NCI-H345 treated with DMSO at 0.1 percent for 48 hours (cell line): ENCODE data around the gene PPY.
"Not testable (repeated sequence)": the region's sequence is repeated elsewhere in the genome, so short reads cannot be mapped to it uniquely, and the experiment has no call there.

Experiments used
- DNase-seq: peaks from one replicate; lab custom pipeline; 2025; ENCODE audit not compliant: unreplicated experiment; lab: John Stamatoyannopoulos, UW

PPY gene

DNA sequence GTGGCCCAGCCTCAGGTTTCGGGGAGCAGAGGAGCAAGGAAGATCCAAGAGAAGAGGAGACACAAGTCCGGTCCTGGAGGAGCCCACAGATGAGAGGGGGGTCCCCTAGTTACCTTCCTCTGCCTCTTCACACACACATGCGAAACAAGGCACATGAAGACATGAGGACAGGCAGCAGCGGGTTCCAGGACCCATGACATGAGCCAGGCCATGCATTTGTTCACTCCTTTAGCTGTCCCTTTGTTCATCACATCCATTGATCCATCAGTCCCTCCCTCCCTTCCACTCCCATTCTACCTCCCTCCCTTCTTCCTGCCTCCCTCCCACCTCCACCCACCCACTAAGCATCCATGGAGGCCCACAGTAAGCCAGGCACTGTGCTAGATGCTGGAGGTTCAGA lies 9.4 kb downstream of the PPY start:
- DNase-seq: no peak

- DNase-seq: no peak
Observed at GRCh38 chr17:43932357-43932756, 9.9 kb downstream of the PPY start.

GRCh38 chr17:43931062-43931571 lies 11.2 kb downstream of the PPY start:
- DNase-seq: no peak

DNA sequence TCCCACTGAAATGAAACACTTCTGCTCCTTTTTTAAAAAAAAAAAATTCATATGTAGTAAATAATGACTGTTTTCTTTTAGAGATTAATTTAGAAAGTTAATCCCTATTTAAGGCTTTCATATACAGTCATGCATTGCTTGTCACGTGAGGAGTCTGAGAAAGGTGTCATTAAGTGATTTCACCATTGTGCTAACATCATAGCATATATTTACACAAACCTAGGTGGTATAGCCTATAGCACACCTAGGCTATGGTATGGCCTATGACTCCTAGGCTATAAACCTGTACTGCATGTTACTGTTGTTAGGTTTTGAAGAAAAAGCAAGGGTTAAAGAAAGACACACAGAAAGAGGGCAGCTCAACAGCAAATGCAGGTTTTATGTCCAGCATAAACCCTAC lies 13.7 kb downstream of the PPY start:
- DNase-seq: no peak

- not testable (repeated sequence) for DNase-seq
Observed at GRCh38 chr17:43927929-43928328, 14.3 kb downstream of the PPY start.

DNA sequence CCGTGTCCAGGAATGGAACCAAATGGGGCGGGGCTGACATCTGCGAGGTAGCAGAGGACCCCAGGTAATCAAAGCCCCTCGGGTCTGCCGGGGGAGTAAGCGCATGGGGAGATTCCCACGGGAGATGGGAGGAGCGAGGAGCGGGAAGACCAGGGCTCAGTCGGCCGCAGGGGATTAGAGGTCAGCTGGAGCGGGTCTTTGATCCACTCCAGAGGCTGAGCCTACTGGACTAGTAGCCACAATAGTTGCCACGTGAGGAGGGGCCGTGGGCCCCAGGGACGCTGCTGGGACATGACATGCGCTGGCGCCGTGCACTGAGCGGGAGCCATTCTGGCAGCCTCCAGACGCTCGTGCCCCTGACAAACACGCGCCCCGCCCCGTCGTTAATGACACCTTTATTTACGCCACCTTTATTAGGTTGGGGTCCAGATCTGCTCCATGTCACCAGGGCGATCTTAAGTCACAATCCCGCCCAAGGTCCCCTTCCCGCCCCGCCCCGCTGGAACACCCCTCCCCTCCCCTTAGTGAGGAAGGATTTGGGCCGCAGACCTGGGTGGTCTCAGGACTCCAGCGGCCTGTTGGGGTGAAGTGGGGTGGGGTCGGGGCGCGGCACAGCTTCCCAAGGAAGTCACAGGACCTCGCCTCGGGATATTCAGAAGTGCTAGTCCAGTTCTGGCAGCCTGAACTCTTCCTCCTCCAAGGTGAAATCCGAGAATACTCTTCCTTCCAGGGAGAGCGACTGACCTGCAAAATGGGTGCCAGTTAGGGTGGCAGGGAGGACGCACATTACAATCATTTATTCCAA lies 15.0 kb downstream of the PPY start:
- no peak for DNase-seq

DNA sequence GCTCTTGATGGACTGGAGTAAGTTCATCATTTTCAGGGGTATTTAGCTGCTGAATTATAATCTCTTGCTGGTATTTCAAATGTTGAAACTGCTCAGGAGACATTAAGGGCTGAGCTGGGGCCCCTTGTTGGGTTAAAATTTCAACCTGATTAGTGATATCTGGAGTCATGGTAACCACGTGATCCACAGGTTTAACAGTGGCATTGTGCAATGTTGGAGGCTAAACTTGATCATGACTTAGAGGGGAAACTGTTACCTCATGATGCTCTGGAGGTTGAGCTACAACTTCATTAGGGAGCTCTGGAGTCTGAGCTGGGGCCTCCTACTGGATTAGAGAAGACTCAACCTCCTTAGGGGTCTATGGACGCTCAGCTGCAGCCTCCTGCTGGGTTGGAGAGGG lies 17.7 kb downstream of the PPY start:
- no peak for DNase-seq

DNA sequence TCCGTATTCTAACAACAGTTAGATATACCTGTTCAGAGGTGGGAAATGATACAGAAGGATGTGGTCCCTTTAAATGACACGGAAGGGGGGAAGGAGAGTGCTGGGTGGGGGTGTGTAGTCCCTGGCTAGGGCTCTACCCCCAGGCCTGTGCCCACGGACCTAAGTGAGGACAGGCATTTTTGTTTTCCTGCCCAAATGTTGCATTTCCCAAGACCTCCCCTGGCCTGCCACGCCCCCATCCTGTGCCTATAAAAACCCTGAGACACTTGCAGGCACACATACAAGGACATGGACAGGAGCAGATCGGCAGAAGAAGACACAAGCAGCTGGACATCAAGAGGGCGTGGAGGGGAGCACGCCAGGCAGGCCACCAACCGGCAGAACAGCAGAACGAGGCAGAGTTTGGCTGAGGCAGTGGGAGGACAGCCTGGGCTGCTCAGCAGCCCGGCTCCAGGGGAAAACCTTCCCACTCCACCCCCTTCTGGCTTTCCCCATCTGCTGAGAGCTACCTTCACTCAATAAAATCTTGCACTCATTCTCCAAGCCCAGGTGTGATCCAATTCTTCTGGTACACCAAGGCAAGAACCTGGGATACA lies 21.7 kb downstream of the PPY start:
- no peak for DNase-seq

DNA sequence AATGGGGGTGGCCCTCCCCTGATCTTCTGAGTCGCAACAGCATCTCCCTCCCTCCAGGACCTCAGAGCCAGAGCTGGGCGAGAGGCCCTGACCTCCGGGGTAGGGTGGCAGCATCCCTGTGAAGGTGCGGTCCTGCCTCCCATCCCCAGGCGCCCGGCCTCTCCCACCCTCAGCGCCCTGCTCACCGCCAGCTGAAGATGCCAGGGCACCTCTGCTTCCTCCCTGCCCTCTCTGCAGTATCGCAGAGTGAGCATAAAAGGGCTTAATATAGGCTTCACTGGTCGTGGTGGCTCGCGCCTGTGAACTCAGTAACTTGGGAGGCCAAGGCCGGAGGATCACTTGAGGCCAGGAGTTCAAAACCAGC lies 24.3 kb downstream of the PPY start:
- DNase-seq: no peak

DNA sequence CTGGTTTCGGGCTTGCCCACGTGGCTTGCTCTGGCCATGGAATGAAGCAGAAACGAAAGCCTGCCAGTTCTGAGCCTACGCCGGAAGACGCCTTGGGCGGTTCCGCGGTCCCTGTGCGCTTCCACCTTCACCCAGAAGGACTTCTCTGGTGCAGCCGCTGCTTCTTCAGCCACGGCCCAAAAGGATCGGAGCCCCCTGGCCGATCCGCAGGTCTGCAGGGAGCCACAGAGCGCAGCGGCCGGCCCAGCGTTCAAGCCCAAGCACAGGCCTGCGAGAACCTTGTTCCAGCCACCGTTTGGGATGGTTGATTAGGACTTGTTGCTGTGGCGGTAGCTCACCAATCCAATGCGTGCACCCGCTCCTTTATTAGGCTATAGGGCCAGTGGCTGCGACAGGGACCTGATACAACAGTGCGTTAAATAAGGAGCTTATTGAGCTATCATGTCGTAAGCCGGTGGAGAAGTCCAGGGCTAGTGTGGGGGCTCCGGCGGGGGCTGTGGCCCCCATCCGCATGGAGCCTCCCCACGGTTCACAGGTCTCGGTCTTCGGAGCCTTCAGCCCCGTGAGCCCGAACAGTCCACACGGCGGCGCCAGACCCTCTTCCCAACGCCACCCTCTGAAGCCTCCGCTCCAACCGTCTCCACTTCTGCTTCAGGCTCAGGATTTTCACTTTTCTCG lies 24.8 kb downstream of the PPY start:
- no peak for DNase-seq

DNA sequence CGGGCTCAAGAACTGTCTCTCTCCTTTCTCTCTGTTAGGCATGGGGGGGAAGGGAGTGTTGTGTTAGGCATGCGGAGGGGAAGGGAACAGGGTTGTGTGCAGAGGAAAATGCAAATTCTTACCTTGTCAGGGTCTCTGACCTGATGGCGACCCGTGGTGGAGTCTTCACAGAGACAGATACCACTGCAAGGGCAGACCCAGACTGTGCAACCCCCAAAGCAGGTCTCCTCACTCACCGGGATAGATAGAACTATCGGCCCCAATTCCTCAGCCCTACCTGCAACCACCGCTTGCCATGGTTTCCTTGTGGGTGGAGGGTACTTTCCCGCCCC lies 25.3 kb downstream of the PPY start:
- DNase-seq: no peak

DNA sequence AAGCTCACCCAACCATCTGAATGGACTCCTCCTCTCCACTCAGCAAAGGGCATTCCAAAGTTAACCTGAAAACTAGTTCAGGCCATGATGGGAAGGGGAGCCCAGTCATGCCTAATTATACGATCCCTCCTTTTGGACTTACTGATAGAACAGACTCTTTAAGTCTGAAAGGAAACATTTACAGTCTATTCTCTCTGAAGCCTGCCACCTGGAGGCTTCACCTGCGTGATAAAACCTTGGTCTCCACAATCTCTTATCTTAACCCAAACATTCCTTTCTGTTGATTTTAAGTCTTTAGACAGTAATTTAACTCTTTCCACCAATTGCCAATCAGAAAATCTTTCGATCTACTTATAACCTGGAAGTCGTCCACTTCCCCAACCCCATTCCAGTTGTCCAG lies 25.9 kb downstream of the PPY start:
- DNase-seq: no peak

GRCh38 chr17:43915559-43915958 lies 26.7 kb downstream of the PPY start:
- no peak for DNase-seq

DNA sequence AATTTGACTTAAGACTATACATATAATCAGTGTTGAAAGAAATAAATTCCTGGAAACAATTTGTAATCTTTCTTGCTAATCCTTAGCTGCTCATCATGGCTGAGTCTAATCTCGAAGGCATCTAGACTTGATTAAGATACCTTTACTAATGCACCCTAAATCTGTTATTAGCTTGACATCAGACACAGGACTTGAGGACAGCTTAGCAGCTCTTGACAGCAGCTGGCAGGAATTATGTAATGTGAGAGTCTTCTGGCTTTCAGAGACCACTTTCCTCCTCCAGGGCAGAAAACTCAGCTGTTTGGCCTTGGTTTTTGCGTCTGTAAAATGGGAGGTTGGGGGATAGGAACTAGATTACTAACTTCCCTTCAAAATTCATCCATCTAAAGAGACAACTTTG lies 27.8 kb downstream of the PPY start:
- no peak for DNase-seq

DNA sequence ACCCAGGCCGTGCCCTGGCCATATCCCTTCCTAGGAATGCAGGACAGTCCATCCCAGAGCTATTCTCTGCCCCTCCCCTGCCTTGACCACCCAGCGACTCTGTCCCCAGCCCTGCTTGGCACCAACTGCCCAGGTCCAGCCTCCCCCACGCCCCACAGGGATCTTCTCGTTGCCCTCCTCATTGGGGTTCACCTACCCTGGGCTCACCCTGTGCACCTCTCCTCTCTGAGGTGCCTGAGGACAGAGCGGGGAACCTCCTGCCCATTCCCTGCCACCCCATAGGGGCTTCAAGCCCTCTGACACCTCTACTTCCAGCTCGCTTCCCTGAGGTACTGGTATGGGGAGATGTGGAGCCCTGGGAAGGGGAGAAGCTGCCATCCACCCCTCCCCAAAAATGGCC lies 28.7 kb downstream of the PPY start:
- DNase-seq: no peak

DNA sequence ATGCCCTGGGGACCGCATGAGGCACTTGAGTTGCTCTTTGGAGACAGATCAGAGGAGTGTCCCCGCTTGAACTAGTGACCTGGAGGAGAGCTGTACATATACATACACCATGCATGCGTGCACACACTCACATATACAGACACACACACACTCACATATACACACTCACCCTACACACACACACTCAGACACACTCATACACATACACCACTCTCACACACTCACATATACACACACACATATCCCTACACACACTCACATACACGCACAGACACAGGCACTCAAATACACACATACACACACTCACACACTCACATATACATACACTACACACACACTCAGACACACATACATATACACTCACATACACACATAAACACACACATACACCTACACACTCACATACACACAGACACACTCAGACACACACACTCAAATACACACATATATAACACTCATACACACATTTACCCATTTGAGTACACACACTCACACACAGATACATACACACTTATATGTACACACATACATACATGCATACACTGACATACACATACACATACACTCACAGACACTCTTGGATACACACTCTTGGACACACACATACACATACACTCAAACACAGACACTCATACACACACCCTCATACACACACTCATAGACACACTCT lies 29.5 kb downstream of the PPY start:
- DNase-seq: no peak

DNA sequence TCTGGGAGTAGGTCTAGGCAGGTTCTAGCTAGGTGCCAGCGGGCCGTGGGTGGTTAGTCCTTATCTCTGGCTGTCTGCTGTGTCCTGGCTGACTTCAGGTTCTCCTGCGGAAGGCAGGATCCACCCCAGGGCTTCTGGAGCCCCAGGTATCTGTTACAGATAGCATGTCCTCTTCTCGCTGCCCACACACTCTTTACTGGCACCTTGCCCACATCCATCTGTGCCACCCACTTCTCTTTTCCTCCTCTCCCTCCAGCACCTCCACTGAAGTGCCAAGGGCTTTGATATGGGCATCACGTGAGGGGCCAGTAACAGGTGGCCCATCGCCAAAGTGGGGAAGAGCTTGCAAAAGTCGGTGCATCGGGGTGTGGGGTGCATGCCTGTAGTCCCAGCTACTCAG lies 30.4 kb downstream of the PPY start:
- DNase-seq: peak; percentile 18

- no peak for DNase-seq
Observed at GRCh38 chr17:43909537-43910231, 32.6 kb downstream of the PPY start.

GRCh38 chr17:43907998-43908721 lies 34.1 kb downstream of the PPY start:
- DNase-seq: peak; percentile 17

- peak; percentile 66 for DNase-seq
Observed at GRCh38 chr17:43907425-43907981, 34.8 kb downstream of the PPY start, which contains the start of gene MPP2. TSS of gene MPP2 (minus strand) at chr17:43907536. CDS start at chr17:43904460, 3,076 bp downstream.
